ENCODE measurements around the gene CADPS. TPM values are rescaled to one million over a fixed set of nuclear protein-coding genes. Genes with fewer than 3 reads are reported as not detected.

The CADPS gene
- total RNA-seq, 4 donors from 2014 or later: 0.82 to 13.2 TPM; not detected in 2

DNA sequence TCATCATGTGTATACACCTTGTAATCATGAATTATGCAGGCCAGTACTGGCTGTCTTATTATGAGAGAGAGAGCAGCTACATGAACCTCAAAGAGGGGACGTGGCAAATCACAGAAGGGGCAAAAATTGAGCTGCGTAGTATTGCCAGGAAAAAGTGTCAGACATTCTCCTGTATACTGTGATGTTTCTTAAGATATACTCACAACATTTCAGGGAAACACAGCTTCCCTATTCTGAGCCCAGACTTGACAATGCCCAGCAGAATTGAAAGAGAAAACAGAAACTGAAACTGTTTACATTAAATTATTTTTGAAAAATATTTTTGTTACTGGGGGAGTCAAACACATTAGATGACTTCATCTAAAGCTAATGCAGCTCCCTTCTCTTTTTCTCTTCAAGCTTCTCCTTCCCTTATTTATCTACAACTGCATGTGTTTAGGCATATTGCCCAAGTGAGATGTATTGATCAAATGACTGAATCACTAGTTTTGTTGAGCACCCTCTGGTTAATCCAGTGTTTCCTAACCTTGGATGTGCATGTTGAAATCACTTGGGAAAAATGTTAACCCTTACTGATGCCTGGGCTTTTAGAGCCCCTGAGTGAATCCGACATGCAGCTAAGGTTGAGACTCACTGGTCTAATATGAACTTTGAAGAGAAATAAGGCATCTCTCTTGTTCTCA, 39.5 kb downstream of the CADPS start:
- Histone ChIP-seq H3K9me3 (no peaks in the 10 kb centered on the region), H3K27me3 (no peaks in the 10 kb centered on the region), H3K36me3 (no peaks in the 10 kb centered on the region), H3K27ac (no peak overlapping the region), H3K4me1 (no peaks in the 10 kb centered on the region), H3K4me3 (no peak overlapping the region)
- intact Hi-C loops (cut with DNase I; ENCODE audit: low total_unique reads): no loop called here
- DNase-seq: no peak
- TF ChIP-seq POLR2A (IDR thresholded peaks at IDR 0.05): no peak
- TF ChIP-seq, protein P1, sequence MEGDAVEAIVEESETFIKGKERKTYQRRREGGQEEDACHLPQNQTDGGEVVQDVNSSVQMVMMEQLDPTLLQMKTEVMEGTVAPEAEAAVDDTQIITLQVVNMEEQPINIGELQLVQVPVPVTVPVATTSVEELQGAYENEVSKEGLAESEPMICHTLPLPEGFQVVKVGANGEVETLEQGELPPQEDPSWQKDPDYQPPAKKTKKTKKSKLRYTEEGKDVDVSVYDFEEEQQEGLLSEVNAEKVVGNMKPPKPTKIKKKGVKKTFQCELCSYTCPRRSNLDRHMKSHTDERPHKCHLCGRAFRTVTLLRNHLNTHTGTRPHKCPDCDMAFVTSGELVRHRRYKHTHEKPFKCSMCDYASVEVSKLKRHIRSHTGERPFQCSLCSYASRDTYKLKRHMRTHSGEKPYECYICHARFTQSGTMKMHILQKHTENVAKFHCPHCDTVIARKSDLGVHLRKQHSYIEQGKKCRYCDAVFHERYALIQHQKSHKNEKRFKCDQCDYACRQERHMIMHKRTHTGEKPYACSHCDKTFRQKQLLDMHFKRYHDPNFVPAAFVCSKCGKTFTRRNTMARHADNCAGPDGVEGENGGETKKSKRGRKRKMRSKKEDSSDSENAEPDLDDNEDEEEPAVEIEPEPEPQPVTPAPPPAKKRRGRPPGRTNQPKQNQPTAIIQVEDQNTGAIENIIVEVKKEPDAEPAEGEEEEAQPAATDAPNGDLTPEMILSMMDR (IDR thresholded peaks at IDR 0.05): no peak

DNA sequence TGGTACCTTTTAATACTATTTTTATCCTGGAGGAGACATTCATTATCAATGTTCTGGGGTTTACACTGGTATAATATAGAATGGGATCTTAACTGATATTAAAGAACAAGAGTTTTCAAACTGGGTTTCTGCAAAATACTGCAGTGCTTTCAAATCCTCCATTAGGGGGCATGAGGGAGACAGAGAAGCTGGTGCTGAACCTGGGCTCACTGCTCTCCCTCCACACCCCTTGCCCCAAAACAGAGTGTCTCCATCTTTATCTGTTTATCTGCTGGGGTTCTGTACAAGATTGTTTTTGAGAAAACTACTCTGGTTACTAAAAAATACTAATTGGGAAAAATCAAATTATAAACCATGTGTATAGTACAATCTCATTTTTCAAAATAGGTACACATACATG, 41.7 kb downstream of the CADPS start:
- no peaks in the 10 kb centered on the region for H3K4me1 ChIP-seq
- TF ChIP-seq, protein P1 (IDR thresholded peaks at IDR 0.05): no peak
- no peak for TF ChIP-seq POLR2A (IDR thresholded peaks at IDR 0.05)
- DNase-seq: no peak
- intact Hi-C loops (cut with DNase I; ENCODE audit: low total_unique reads): no loop called here
- no peak overlapping the region for H3K4me3 ChIP-seq
- no peaks in the 10 kb centered on the region for H3K27me3 ChIP-seq
- H3K9me3 ChIP-seq: no peaks in the 10 kb centered on the region
- no peak overlapping the region for H3K27ac ChIP-seq
- H3K36me3 ChIP-seq: no peaks in the 10 kb centered on the region

- H3K4me3 ChIP-seq: no peak overlapping the region
- no peak for TF ChIP-seq POLR2A (IDR thresholded peaks at IDR 0.05)
- TF ChIP-seq, protein P1 (IDR thresholded peaks at IDR 0.05): no peak
- DNase-seq: no peak
- no peaks in the 10 kb centered on the region for H3K27me3 ChIP-seq
- no peaks in the 10 kb centered on the region for H3K36me3 ChIP-seq
- H3K4me1 ChIP-seq: no peaks in the 10 kb centered on the region
- intact Hi-C loops (cut with DNase I; ENCODE audit: low total_unique reads): no loop called here
- no peak overlapping the region for H3K27ac ChIP-seq
- no peaks in the 10 kb centered on the region for H3K9me3 ChIP-seq
These were observed 42.7 kb downstream of the CADPS start for GRCh38 chr3:62832553-62832952.

DNA sequence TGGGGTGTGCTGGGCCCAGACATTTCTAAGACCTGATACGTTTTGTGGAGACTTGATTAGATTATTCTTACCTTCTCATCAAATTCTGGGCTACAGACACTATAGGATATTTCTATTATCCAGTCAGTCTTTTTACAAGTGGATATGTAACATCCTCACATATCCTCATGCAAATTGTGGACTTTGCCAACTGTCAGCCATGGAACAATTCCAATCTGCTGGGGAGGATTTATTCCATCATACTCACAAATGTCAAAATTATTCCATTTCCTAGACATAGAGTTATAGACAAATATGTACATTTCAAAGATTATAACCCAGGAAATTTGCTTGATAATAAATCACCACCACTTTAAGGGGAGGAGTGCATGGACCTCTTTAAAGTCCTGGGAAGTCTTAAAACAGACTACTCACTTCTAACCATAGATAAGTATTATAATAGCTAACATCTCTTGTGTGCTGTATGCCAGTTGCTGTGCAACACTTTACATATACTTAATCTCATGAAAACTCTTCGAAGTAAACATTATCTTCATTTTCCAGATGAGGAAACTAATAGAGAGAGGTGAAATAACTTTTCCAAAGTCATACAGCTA, 44.4 kb downstream of the CADPS start:
- intact Hi-C loops (cut with DNase I; ENCODE audit: low total_unique reads): no loop called here
- no peaks in the 10 kb centered on the region for H3K36me3 ChIP-seq
- H3K27ac ChIP-seq: no peak overlapping the region
- no peaks in the 10 kb centered on the region for H3K4me1 ChIP-seq
- no peak for DNase-seq
- no peak overlapping the region for H3K4me3 ChIP-seq
- TF ChIP-seq, protein P1 (IDR thresholded peaks at IDR 0.05): no peak
- TF ChIP-seq POLR2A (IDR thresholded peaks at IDR 0.05): no peak
- no peaks in the 10 kb centered on the region for H3K9me3 ChIP-seq
- no peaks in the 10 kb centered on the region for H3K27me3 ChIP-seq

DNA sequence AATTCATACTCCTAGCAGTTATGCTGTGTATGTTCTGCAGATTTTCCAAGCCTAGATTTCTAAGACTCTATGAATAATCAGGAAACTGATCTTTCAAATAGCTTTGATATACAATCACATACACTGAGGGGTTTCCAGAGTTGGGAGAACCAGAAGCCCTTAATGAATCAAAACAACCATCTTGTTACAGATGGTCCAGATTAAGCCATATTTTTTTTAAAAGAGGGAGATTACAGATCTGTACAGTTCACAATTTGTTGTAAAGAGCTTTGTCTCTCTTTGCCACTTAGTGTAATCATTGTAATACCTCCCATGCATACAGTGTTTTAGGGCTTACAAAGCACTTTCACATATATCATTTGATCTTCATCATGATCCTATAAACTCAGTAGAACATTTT, 47.7 kb downstream of the CADPS start:
- Histone ChIP-seq H3K9me3 (no peaks in the 10 kb centered on the region), H3K27ac (no peak overlapping the region), H3K27me3 (no peaks in the 10 kb centered on the region), H3K4me1 (no peaks in the 10 kb centered on the region), H3K4me3 (no peak overlapping the region), H3K36me3 (no peaks in the 10 kb centered on the region)
- no peak for TF ChIP-seq POLR2A (IDR thresholded peaks at IDR 0.05)
- TF ChIP-seq, protein P1 (IDR thresholded peaks at IDR 0.05): no peak
- intact Hi-C loops (cut with DNase I; ENCODE audit: low total_unique reads): no loop called here
- no peak for DNase-seq
